SKM-1 treated with dmso at 0.1 percent for 144 hours (cell line): ENCODE results near the gene CAV1.

ENCODE experiments used
- DNase-seq: peaks from one replicate; lab custom pipeline; 2025; ENCODE audit not compliant: unreplicated experiment; lab: John Stamatoyannopoulos, UW

CAV1 gene

GRCh38 chr7:116601426-116601825 is 76.6 kb downstream of the CAV1 start:
- no peak for DNase-seq

- DNase-seq: no peak
Observed at GRCh38 chr7:116607299-116607698, 82.5 kb downstream of the CAV1 start.

- peak; percentile 71 for DNase-seq
Observed at GRCh38 chr7:116610210-116610609, 85.4 kb downstream of the CAV1 start.

- DNase-seq: no peak
Observed at GRCh38 chr7:116610721-116611120, 85.9 kb downstream of the CAV1 start.
